Muscle layer of duodenum (tissue), 2 donors: ENCODE data around the gene CD209.
"Not testable (repeated sequence)": the region's sequence is repeated elsewhere in the genome, so short reads cannot be mapped to it uniquely, and the experiment has no call there.

ENCODE experiments used
- H3K27ac ChIP-seq: one replicate; pipeline ENCODE4 v1.7.0; 2013; ENCODE audit warnings: mild to moderate bottlenecking, low read length
- H3K27me3 ChIP-seq: one replicate; pipeline ENCODE4 v1.7.0; 2013; ENCODE audit warnings: low read depth, mild to moderate bottlenecking, control low read depth, low read length
- H3K36me3 ChIP-seq, 2 donors: one replicate each; pipeline ENCODE4 v1.7.0; 2013; ENCODE audit warnings: low read length in 2 of 2, control low read depth in 1 of 2, mild to moderate bottlenecking in 1 of 2; ENCODE audit not compliant: insufficient read depth in 2 of 2, control insufficient read depth in 1 of 2
- H3K4me1 ChIP-seq, 2 donors: one replicate each; pipeline ENCODE4 v1.7.0; 2013; ENCODE audit warnings: low read length in 2 of 2, mild to moderate bottlenecking in 2 of 2, control low read depth in 1 of 2, moderate library complexity in 1 of 2; ENCODE audit not compliant: insufficient read depth in 2 of 2, control insufficient read depth in 1 of 2
- H3K4me3 ChIP-seq, 2 donors: one replicate each; pipeline ENCODE4 v1.7.0; 2013; ENCODE audit warnings: low read length in 2 of 2, low read depth in 1 of 2, mild to moderate bottlenecking in 1 of 2
- H3K9me3 ChIP-seq, 2 donors: one replicate each; pipeline ENCODE4 v1.7.0; 2013; ENCODE audit warnings: low read length in 2 of 2, control low read depth in 1 of 2, mild to moderate bottlenecking in 1 of 2; ENCODE audit not compliant: control insufficient read depth in 1 of 2
- donor health status: healthy.

Gene CD209

GRCh38 chr19:7765043-7765442, 17.7 kb upstream of the CD209 start:
- H3K27me3 ChIP-seq, H3K27ac ChIP-seq, H3K36me3 ChIP-seq, H3K4me1 ChIP-seq, H3K4me3 ChIP-seq, H3K9me3 ChIP-seq: not testable (repeated sequence)

- not testable (repeated sequence) for H3K9me3 ChIP-seq, H3K4me1 ChIP-seq, H3K27ac ChIP-seq, H3K4me3 ChIP-seq, H3K36me3 ChIP-seq, H3K27me3 ChIP-seq
These were observed 16.8 kb upstream of the CD209 start for GRCh38 chr19:7764157-7764556.

- no peaks in the 10 kb centered on the region for H3K36me3 ChIP-seq
- H3K27me3 ChIP-seq: no peaks in the 10 kb centered on the region
- no peaks in the 10 kb centered on the region for H3K4me1 ChIP-seq
- no peak overlapping the region for H3K4me3 ChIP-seq
- H3K9me3 ChIP-seq: peaks cover 0 to 10% of the 10 kb centered on the region in 2 donors
- no peak overlapping the region for H3K27ac ChIP-seq
These were observed 16.4 kb upstream of the CD209 start for GRCh38 chr19:7763696-7764095.

GRCh38 chr19:7762719-7763293, 15.5 kb upstream of the CD209 start, which contains the start of gene CLEC4M:
CLEC4M (plus strand) TSS chr19:7763243; CDS start chr19:7763267, 24 bp downstream.
- peaks cover 0 to 19% of the 10 kb centered on the region in 2 donors for H3K9me3 ChIP-seq

GRCh38 chr19:7759156-7759555, 11.8 kb upstream of the CD209 start:
- H3K9me3 ChIP-seq: peaks cover 0 to 41% of the 10 kb centered on the region in 2 donors
- H3K27me3 ChIP-seq: no peaks in the 10 kb centered on the region
- no peak overlapping the region for H3K27ac ChIP-seq

More at GRCh38 chr19:7762719-7763293, 15.5 kb upstream of the CD209 start, which contains the start of gene CLEC4M:
- H3K4me3 ChIP-seq: no peak within 1 kb of the TSS
- no peaks in the 10 kb centered on the region for H3K27me3 ChIP-seq
- H3K4me1 ChIP-seq: no peaks in the 10 kb centered on the region
- H3K27ac ChIP-seq: no peak within 1 kb of the TSS
- H3K36me3 ChIP-seq: no peaks in the 10 kb centered on the region

GRCh38 chr19:7757358-7757757, 10.0 kb upstream of the CD209 start:
- H3K36me3 ChIP-seq: no peaks in the 10 kb centered on the region
- H3K27ac ChIP-seq: no peak overlapping the region
- peaks cover 0 to 41% of the 10 kb centered on the region in 2 donors for H3K9me3 ChIP-seq
- H3K27me3 ChIP-seq: no peaks in the 10 kb centered on the region
- H3K4me3 ChIP-seq: no peak overlapping the region
- H3K4me1 ChIP-seq: no peaks in the 10 kb centered on the region

More at GRCh38 chr19:7759156-7759555, 11.8 kb upstream of the CD209 start:
- Histone ChIP-seq H3K36me3 (no peaks in the 10 kb centered on the region), H3K4me3 (no peak overlapping the region), H3K4me1 (no peaks in the 10 kb centered on the region)

GRCh38 chr19:7756258-7756657, 8.9 kb upstream of the CD209 start:
- H3K4me1 ChIP-seq: no peaks in the 10 kb centered on the region
- H3K27me3 ChIP-seq: no peaks in the 10 kb centered on the region
- H3K4me3 ChIP-seq: no peak overlapping the region
- no peak overlapping the region for H3K27ac ChIP-seq
- H3K9me3 ChIP-seq: peaks cover 0 to 41% of the 10 kb centered on the region in 2 donors
- H3K36me3 ChIP-seq: no peaks in the 10 kb centered on the region

- Histone ChIP-seq H3K9me3 (peaks cover 0 to 7% of the 10 kb centered on the region in 2 donors), H3K27ac (no peak overlapping the region), H3K27me3 (no peaks in the 10 kb centered on the region), H3K4me1 (no peaks in the 10 kb centered on the region), H3K36me3 (no peaks in the 10 kb centered on the region), H3K4me3 (no peak overlapping the region)
These were observed 3.9 kb upstream of the CD209 start for GRCh38 chr19:7751157-7751783.

- Histone ChIP-seq H3K4me3 (no peak overlapping the region), H3K4me1 (no peaks in the 10 kb centered on the region), H3K27ac (no peak overlapping the region), H3K9me3 (no peaks in the 10 kb centered on the region), H3K27me3 (no peaks in the 10 kb centered on the region), H3K36me3 (no peaks in the 10 kb centered on the region)
These were observed 1.4 kb upstream of the CD209 start for GRCh38 chr19:7748756-7749155.

- Histone ChIP-seq H3K27ac (no peak overlapping the region), H3K9me3 (no peaks in the 10 kb centered on the region), H3K27me3 (no peaks in the 10 kb centered on the region), H3K4me1 (no peaks in the 10 kb centered on the region), H3K4me3 (no peak overlapping the region), H3K36me3 (no peaks in the 10 kb centered on the region)
These were observed 837 bp upstream of the CD209 start for GRCh38 chr19:7748171-7748570.

GRCh38 chr19:7746306-7746705, 1.0 kb downstream of the CD209 start:
- H3K36me3 ChIP-seq, H3K27ac ChIP-seq, H3K4me3 ChIP-seq, H3K4me1 ChIP-seq, H3K9me3 ChIP-seq, H3K27me3 ChIP-seq: not testable (repeated sequence)
